Activated T-helper 1 cell treated with anti-CD3 and anti-CD28 coated beads, Interleukin-12 subunit alpha, Interleukin-12 subunit beta, Interleukin-2, Interleukin-4 antibody, amounts not matched to agents 30 ng/mL and 10 ng/mL and 1 ng/mL, durations not matched to agents 14 hours and 24 hours and 36 hours (primary cell): ENCODE measurements around the gene SPECC1. TPM values are rescaled to one million over a fixed set of nuclear protein-coding genes. Genes with fewer than 3 reads are reported as not detected.

Experiments used
- DNase-seq: peaks from one replicate; pipeline ENCODE4 v3.0.0; 2021; ENCODE audit warnings: low spot score
- H3K27ac Mint-ChIP-seq: one replicate; pipeline ENCODE4 v1.8.0; 2021; ENCODE audit warnings: mild to moderate bottlenecking, mixed read lengths
- H3K27me3 Mint-ChIP-seq: one replicate; pipeline ENCODE4 v1.8.0; 2022; ENCODE audit warnings: mild to moderate bottlenecking, moderate library complexity, mixed read lengths; ENCODE audit not compliant: insufficient read depth
- H3K36me3 Mint-ChIP-seq: one replicate; pipeline ENCODE4 v1.8.0; 2021; ENCODE audit warnings: low read depth, mixed read lengths
- H3K4me1 Mint-ChIP-seq: one replicate; pipeline ENCODE4 v1.8.0; 2021; ENCODE audit warnings: low read depth, mixed read lengths
- H3K4me3 Mint-ChIP-seq: one replicate; pipeline ENCODE4 v1.8.0; 2021; ENCODE audit warnings: mild to moderate bottlenecking, moderate library complexity, mixed read lengths
- H3K9me3 Mint-ChIP-seq: one replicate; pipeline ENCODE4 v1.8.0; 2021; ENCODE audit warnings: mixed read lengths
- intact Hi-C: fragments of 100-400 bp; cut with micrococcal nuclease; formaldehyde crosslinking; loops from one replicate; pipeline ENCODE4 v1.15.1; 2024
- total RNA-seq: library from RNA; stranded (reverse); gene quantifications from 2 replicates; pipeline ENCODE4 v1.2.3, GENCODE V29; 2022

Gene SPECC1
- total RNA-seq, 1 donor from 2014 or later, result 11.1 TPM

DNA sequence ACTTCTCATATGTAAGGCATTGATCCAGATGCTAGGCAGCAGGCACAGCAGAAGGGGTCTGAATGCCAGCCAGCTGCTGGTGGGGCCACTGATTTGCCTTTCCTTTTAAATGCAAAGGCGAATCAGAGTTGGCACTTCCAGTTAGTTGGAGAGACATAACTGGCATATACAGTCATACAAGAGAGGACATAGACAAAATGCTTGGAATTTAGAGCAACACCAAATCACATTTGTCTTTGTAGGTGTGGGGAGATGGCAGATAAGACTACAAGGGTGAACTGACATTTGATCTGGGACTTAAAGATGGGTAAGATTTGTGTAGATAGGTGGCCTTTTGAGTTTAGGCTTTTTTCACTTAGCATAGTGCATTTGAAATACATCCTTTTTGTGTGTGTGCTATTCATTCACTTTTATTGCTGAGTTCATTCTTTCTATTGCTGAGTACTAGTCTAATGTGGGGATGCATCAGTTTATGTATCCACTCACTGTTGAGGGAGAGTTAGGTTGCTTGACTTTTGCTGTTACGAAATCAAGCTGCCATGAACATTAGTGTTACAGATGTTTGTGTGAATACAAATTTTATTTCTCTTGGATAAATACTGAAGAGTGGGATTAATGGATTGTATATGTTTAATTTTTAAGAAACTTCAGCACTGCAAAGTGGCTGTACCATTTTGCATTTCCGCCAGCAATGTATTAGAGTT is 74.1 kb downstream of the SPECC1 start:
- Mint-ChIP-seq H3K4me1 (peaks cover under 1% of the 10 kb centered on the region), H3K9me3 (no peaks in the 10 kb centered on the region), H3K27me3 (peaks cover 15% of the 10 kb centered on the region), H3K36me3 (no peaks in the 10 kb centered on the region), H3K27ac (no peak overlapping the region), H3K4me3 (no peak overlapping the region)
- no peak for DNase-seq
- intact Hi-C loops, result no loop called here

GRCh38 chr17:20084621-20085282 is 75.6 kb downstream of the SPECC1 start:
- no peaks in the 10 kb centered on the region for H3K4me1 Mint-ChIP-seq
- no peak overlapping the region for H3K27ac Mint-ChIP-seq

DNA sequence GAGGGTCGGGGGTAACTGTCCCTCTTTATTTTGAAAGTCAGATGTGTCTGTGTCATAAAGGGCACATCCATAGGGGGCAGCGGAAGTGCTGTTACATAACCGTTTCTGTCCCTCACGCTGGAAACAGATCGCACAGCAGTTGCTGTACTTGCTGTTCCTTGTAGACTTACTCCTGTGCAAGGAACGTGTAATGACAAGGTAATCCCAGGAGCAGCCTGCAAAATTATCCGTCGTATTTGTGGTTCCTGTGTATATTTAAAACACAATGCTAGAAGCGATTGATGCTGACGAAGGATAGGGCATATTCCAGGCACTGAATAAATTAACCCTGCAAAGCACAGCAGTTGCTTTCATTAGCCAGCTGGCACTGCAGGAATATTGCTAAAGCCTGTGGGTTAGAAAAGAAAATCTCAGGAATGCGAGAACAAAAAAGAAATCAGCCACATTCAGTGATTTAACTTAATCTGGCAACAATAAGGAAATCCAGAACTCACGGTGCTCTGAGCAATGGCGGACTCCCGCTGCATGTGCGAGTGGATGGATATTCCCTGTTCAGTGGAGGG is 76.2 kb downstream of the SPECC1 start:
- H3K27me3 Mint-ChIP-seq, result peaks cover 11% of the 10 kb centered on the region
- intact Hi-C loops, result no loop called here
- H3K4me1 Mint-ChIP-seq, result peaks cover 3% of the 10 kb centered on the region
- no peak overlapping the region for H3K4me3 Mint-ChIP-seq
- H3K27ac Mint-ChIP-seq, result no peak overlapping the region
- no peaks in the 10 kb centered on the region for H3K36me3 Mint-ChIP-seq
- no peak for DNase-seq
- H3K9me3 Mint-ChIP-seq, result no peaks in the 10 kb centered on the region

More at GRCh38 chr17:20084621-20085282, 75.6 kb downstream of the SPECC1 start:
- Mint-ChIP-seq H3K36me3 (no peaks in the 10 kb centered on the region), H3K9me3 (no peaks in the 10 kb centered on the region), H3K27me3 (peaks cover 15% of the 10 kb centered on the region), H3K4me3 (no peak overlapping the region)
- intact Hi-C loops, result no loop called here
- DNase-seq, result no peak

- DNase-seq, result no peak
- Mint-ChIP-seq H3K4me1 (peaks cover 9% of the 10 kb centered on the region), H3K27me3 (peaks cover 10% of the 10 kb centered on the region), H3K4me3 (no peak overlapping the region), H3K36me3 (no peaks in the 10 kb centered on the region), H3K27ac (no peak overlapping the region), H3K9me3 (no peaks in the 10 kb centered on the region)
- intact Hi-C loops, result no loop called here
Measured at GRCh38 chr17:20086416-20087076, 77.4 kb downstream of the SPECC1 start.

DNA sequence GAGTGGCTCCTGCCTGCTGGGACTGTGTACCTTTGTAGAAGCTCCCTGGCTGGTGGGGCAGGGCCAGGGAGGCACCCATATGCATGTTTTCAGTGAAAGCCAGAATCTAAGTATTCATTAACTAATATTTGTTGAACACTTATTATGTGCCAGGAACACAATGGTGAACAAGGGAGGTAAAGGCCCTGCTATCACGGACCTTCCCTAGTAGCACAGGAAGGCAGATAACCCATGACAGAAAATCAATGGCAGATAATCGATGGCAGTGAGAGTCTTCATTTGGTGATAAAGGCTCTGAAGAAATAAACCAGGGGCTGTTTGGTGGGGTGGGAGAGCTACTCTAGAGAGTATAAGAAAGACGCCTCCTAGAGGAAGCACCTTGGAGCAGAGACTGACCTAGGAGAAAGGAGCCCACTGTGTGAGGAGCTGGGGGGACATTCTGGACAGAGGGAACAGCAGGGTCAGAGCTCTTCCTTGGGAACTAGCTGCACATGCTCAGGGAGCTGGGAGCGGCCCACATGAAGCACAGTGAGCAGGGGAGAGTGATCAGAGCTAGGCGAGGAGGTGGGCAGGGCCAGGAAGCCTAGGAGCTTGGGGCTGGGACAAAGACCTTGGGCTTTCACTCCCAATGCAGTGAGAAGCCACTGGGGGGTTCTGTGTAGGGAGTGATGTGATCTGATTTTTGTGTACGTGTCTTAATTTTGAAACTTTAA is 78.5 kb downstream of the SPECC1 start:
- Mint-ChIP-seq H3K4me1 (peaks cover 9% of the 10 kb centered on the region), H3K27ac (no peak overlapping the region), H3K36me3 (no peaks in the 10 kb centered on the region), H3K4me3 (no peak overlapping the region), H3K9me3 (no peaks in the 10 kb centered on the region), H3K27me3 (peaks cover 7% of the 10 kb centered on the region)
- DNase-seq, result no peak
- intact Hi-C loops, result no loop called here

- DNase-seq, result no peak
- H3K27me3 Mint-ChIP-seq, result peaks cover 4% of the 10 kb centered on the region
Measured at GRCh38 chr17:20089756-20090547, 80.8 kb downstream of the SPECC1 start.

DNA sequence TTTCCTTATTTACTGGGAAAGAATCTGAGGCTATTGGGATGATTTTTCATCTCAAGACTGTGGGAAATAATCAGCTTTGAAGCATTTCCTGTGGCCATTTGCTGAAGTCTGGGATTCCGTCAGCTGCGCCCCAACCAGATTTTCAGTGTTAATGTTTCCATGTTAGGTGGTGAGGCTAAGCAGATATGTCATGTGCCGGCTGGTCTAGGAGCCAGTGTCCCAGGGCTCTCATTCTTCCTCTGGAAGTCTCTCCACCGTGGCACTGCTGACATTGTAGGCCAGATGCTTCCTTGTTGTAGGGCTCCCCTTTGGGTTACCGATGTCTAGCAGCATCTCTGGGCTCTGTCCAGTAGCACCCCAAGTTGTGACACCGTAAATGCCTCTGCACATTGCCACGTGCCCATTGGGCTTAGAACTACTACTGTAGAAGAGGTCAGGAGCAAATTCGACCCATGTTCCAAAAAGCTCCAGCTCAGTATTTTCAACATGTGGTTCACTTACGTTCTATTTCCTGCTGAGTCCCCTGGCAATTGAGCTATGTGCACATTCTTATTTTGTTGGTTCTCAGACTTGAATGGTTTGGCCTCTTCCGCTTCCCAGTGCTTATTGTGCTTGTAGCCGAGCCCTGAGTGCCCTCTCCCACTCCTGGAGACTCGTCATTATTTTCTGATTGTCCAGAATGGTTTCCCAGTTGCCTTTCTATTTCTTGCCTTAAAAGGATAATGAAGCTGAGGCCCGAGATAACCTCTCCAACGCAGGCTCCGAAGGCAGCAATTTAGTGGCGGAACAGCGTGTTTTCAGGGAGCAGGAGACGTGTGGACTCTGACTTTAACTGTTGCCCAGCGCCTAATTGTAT is 82.2 kb downstream of the SPECC1 start:
- no peaks in the 10 kb centered on the region for H3K36me3 Mint-ChIP-seq
- H3K27me3 Mint-ChIP-seq, result peaks cover 4% of the 10 kb centered on the region
- no peak overlapping the region for H3K27ac Mint-ChIP-seq

More at GRCh38 chr17:20089756-20090547, 80.8 kb downstream of the SPECC1 start:
- Mint-ChIP-seq H3K9me3 (no peaks in the 10 kb centered on the region), H3K36me3 (no peaks in the 10 kb centered on the region), H3K4me3 (no peak overlapping the region), H3K4me1 (peaks cover 9% of the 10 kb centered on the region), H3K27ac (no peak overlapping the region)
- intact Hi-C loops, result no loop called here

GRCh38 chr17:20092261-20092867 is 83.2 kb downstream of the SPECC1 start:
- intact Hi-C loops, result no loop called here
- Mint-ChIP-seq H3K9me3 (no peaks in the 10 kb centered on the region), H3K36me3 (no peaks in the 10 kb centered on the region), H3K4me1 (peaks cover 9% of the 10 kb centered on the region), H3K27me3 (peaks cover 4% of the 10 kb centered on the region), H3K27ac (no peak overlapping the region), H3K4me3 (no peak overlapping the region)
- DNase-seq, result no peak

More for the DNA sequence above, 82.2 kb downstream of the SPECC1 start:
- Mint-ChIP-seq H3K4me3 (no peak overlapping the region), H3K9me3 (no peaks in the 10 kb centered on the region), H3K4me1 (peaks cover 9% of the 10 kb centered on the region)
- intact Hi-C loops, result no loop called here
- DNase-seq, result no peak

GRCh38 chr17:20092973-20093626 is 83.9 kb downstream of the SPECC1 start:
- Mint-ChIP-seq H3K27me3 (no peaks in the 10 kb centered on the region), H3K27ac (no peak overlapping the region), H3K4me3 (no peak overlapping the region), H3K36me3 (no peaks in the 10 kb centered on the region), H3K4me1 (peaks cover 9% of the 10 kb centered on the region), H3K9me3 (no peaks in the 10 kb centered on the region)
- intact Hi-C loops, result no loop called here
- DNase-seq, result no peak

DNA sequence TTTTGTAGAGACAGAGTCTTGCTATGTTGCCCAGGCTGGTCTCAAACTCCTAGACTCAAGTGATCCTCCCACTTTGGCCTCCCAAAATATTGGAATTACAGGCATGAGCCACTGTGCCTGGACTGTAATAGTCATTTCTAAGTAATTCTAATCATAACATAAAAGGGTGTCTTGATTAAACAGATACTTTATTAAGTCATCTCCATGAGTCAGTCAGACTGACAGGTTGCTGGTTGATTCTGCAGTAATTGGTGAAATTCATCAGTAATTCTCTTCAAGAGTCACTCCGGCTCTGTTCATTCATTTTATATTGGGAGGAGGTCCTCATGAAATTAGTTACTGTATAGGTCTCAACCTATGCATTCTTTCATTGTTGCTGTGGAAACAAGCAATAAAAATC is 85.6 kb downstream of the SPECC1 start:
- no peak for DNase-seq
- Mint-ChIP-seq H3K27me3 (no peaks in the 10 kb centered on the region), H3K27ac (no peak overlapping the region), H3K4me3 (no peak overlapping the region), H3K36me3 (no peaks in the 10 kb centered on the region), H3K9me3 (no peaks in the 10 kb centered on the region), H3K4me1 (peaks cover 9% of the 10 kb centered on the region)
- intact Hi-C loops, result no loop called here
